ENCODE data around the gene ZBTB21.
A peak's percentile ranks its signal among the peaks of the same experiment; 100 is the strongest.

GRCh38 chr21:42009018-42009830, 936 bp downstream of the ZBTB21 start:
- TF ChIP-seq CTCF (IDR thresholded peaks at IDR 0.05) (peak in 1 of 6 experiments; percentile 29), POLR2A (IDR thresholded peaks at IDR 0.05) (no peak)

Measured in thyroid gland (tissue), 4 donors.